Esophagus muscularis mucosa (tissue), 4 donors: ENCODE measurements around the gene PHF20. TPM values are rescaled to one million over a fixed set of nuclear protein-coding genes. Genes with fewer than 3 reads are reported as not detected.

ENCODE experiments used
- DNase-seq: peaks from one replicate; pipeline ENCODE4 v3.0.0-alpha.2; 2017; ENCODE audit errors: extremely low spot score
- H3K27ac ChIP-seq, 4 donors: fragments of 200-600 bp; sonication (generic); replicated peaks in 1 of 4; 1 replicate in 3 of 4; 2 replicates in 1 of 4; pipeline ENCODE4 v1.5.1; 2016 to 2019; ENCODE audit warnings: mild to moderate bottlenecking in 1 of 4
- H3K27me3 ChIP-seq, 4 donors: fragments of 200-600 bp; sonication (generic); one replicate each; pipeline versions ENCODE4 v1.5.1 to v1.6.0; 2016 to 2019
- H3K36me3 ChIP-seq, 4 donors: fragments of 200-600 bp; sonication (generic); one replicate each; pipeline ENCODE4 v1.5.1; 2016 to 2019
- H3K4me1 ChIP-seq, 4 donors: fragments of 200-600 bp; sonication (generic); one replicate each; pipeline ENCODE4 v1.5.1; 2016 to 2019
- H3K4me3 ChIP-seq, 4 donors: fragments of 200-600 bp; sonication (generic); 1 replicate in 2 of 4; 2 replicates in 2 of 4; pipeline ENCODE4 v1.5.1; 2016 to 2019; ENCODE audit warnings: mild to moderate bottlenecking in 4 of 4, moderate library complexity in 1 of 4
- H3K9me3 ChIP-seq, 4 donors: fragments of 200-600 bp; sonication (generic); 1 replicate in 3 of 4; 2 replicates in 1 of 4; pipeline ENCODE4 v1.5.1; 2016 to 2019
- EP300 ChIP-seq: sonication (generic); formaldehyde crosslinking; IDR thresholded peaks from one replicate; pipeline ENCODE4 v1.6.1; 2017; ENCODE audit warnings: antibody characterized with exemption
- POLR2A ChIP-seq: fragments of 450-650 bp; IDR thresholded peaks from one replicate; pipeline ENCODE4 v1.6.1; 2017; ENCODE audit warnings: antibody characterized with exemption, moderate library complexity, mild to moderate bottlenecking, low read depth
- POLR2AphosphoS5 ChIP-seq, 2 donors: sonication (generic); formaldehyde crosslinking; IDR thresholded peaks; one replicate each; pipeline ENCODE4 v1.6.1; 2017; ENCODE audit warnings: antibody characterized with exemption in 2 of 2
- WGBS: methylation state at CpG from one replicate; pipeline ENCODE4 v1.1.5; 2018; 5-methylcytosine and 5-hydroxymethylcytosine counted together
- intact Hi-C: fragments of 100-400 bp; cut with DNase I; formaldehyde crosslinking; loops from one replicate; pipeline ENCODE4 v1.15.1; 2023
- total RNA-seq, 4 donors: library from RNA; depleted of rRNA; stranded (reverse); fragments of >200 nt; gene quantifications; one replicate each; pipeline versions ENCODE4 v1.1.0 to v1.2.1, GENCODE V29; 2016
- TF ChIP-seq, protein P1 (sequence below), 3 experiments: fragments of 200-600 bp in 2 of 3; fragments of 450-650 bp in 1 of 3; sonication (generic) in 2 of 3; IDR thresholded peaks; one replicate each; pipeline ENCODE4 v1.5.1; 2017 to 2019; ENCODE audit warnings: antibody characterized with exemption in 3 of 3, mild to moderate bottlenecking in 2 of 3, moderate library complexity in 1 of 3

The PHF20 gene
- total RNA-seq, 4 donors from 2014 or later, result 45.9 to 62.2 (median 48.0) TPM

DNA sequence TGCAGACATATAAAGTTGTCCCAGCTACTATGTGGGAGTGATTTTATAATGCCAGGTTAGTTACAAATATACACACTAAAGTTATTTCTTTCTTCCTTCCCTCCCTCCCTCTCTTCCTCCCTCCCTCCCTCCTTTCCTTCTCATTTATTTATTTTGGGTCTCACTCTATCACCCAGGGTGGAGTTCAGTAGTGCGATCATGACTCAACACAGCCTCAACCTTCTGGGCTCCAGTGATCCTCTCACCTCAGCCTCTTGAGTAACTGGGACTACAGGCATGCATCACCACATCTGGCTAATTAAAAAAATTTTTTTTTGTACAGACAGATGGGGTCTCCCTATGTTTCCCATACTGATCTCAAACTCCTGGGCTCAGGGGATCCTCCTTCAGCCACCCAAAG lies 59.2 kb downstream of the PHF20 start:
- H3K27me3 ChIP-seq, result no peaks in the 10 kb centered on the region
- DNase-seq, result no peak
- TF ChIP-seq EP300 (no peak), POLR2AphosphoS5 (IDR thresholded peaks at IDR 0.05) (no peak), POLR2A (no peak)
- TF ChIP-seq, protein P1, sequence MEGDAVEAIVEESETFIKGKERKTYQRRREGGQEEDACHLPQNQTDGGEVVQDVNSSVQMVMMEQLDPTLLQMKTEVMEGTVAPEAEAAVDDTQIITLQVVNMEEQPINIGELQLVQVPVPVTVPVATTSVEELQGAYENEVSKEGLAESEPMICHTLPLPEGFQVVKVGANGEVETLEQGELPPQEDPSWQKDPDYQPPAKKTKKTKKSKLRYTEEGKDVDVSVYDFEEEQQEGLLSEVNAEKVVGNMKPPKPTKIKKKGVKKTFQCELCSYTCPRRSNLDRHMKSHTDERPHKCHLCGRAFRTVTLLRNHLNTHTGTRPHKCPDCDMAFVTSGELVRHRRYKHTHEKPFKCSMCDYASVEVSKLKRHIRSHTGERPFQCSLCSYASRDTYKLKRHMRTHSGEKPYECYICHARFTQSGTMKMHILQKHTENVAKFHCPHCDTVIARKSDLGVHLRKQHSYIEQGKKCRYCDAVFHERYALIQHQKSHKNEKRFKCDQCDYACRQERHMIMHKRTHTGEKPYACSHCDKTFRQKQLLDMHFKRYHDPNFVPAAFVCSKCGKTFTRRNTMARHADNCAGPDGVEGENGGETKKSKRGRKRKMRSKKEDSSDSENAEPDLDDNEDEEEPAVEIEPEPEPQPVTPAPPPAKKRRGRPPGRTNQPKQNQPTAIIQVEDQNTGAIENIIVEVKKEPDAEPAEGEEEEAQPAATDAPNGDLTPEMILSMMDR (IDR thresholded peaks at IDR 0.05), result no peak
- intact Hi-C loops, result no loop called here
- no peaks in the 10 kb centered on the region for H3K9me3 ChIP-seq
- no peak overlapping the region for H3K27ac ChIP-seq
- no peak overlapping the region for H3K4me3 ChIP-seq
- H3K36me3 ChIP-seq, result peaks cover 0 to 5% (median 0%) of the 10 kb centered on the region in 4 donors
- WGBS, result 94% methylated on average over 1 of the region's 1 CpG
- peaks cover 0 to 16% (median 8%) of the 10 kb centered on the region in 4 donors for H3K4me1 ChIP-seq

DNA sequence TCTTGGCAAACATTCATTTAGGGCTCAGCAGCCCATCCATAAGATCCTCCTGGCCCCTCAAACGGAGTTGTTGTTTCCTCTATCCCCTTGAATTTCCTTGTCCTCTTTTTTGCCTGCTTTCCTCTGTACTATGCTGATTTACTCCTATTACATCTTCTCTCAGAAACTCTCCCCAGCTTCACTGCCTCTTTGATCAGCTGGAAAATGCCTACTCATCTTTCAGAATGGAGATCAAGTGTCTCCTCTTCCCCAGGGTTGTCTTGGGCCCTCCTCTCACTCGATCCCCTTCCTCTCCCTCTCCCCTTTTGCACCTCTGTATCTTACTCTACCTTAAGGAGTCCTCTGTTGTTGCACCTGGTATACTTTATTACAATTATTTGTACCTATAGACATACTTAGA lies 60.2 kb downstream of the PHF20 start:
- WGBS, result 95% methylated on average over 2 of the region's 2 CpGs
- Histone ChIP-seq H3K4me1 (peaks cover 2 to 19% (median 7%) of the 10 kb centered on the region in 4 donors), H3K27ac (no peak overlapping the region), H3K4me3 (no peak overlapping the region), H3K36me3 (peaks cover 0 to 5% (median 0%) of the 10 kb centered on the region in 4 donors), H3K27me3 (no peaks in the 10 kb centered on the region), H3K9me3 (no peaks in the 10 kb centered on the region)
- intact Hi-C loops, result no loop called here
- DNase-seq, result no peak
- TF ChIP-seq POLR2AphosphoS5 (IDR thresholded peaks at IDR 0.05), result no peak
- no peak for TF ChIP-seq EP300
- TF ChIP-seq POLR2A, result no peak
- TF ChIP-seq, protein P1 (IDR thresholded peaks at IDR 0.05), result no peak

DNA sequence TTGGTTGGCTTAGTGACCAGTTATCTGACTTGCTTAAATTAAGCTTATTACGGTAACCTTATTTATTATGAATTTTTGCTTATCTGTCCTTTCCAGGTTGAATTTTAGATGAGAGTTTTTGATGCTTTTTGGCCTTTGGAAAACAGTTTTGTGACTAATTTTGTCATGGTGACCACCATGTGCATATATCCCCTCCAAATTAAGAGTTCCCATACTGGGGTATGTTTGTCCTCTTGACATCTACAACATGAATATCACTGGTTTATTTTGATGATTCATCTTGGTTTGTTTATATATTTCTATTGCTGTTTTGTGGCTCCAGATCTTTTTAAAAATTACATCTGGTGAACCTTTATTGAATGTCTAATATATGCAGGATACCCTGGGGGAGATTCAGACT lies 61.4 kb downstream of the PHF20 start:
- Histone ChIP-seq H3K9me3 (no peaks in the 10 kb centered on the region), H3K4me1 (peaks cover 0 to 20% (median 15%) of the 10 kb centered on the region in 4 donors), H3K27ac (no peak overlapping the region), H3K27me3 (no peaks in the 10 kb centered on the region), H3K4me3 (no peak overlapping the region), H3K36me3 (peaks cover 0 to 5% (median 0%) of the 10 kb centered on the region in 4 donors)
- TF ChIP-seq POLR2AphosphoS5 (IDR thresholded peaks at IDR 0.05) (no peak), EP300 (no peak), POLR2A (no peak)
- TF ChIP-seq, protein P1 (IDR thresholded peaks at IDR 0.05), result no peak
- DNase-seq, result no peak
- 90% methylated on average over 1 of the region's 1 CpG for WGBS
- intact Hi-C loops, result no loop called here

DNA sequence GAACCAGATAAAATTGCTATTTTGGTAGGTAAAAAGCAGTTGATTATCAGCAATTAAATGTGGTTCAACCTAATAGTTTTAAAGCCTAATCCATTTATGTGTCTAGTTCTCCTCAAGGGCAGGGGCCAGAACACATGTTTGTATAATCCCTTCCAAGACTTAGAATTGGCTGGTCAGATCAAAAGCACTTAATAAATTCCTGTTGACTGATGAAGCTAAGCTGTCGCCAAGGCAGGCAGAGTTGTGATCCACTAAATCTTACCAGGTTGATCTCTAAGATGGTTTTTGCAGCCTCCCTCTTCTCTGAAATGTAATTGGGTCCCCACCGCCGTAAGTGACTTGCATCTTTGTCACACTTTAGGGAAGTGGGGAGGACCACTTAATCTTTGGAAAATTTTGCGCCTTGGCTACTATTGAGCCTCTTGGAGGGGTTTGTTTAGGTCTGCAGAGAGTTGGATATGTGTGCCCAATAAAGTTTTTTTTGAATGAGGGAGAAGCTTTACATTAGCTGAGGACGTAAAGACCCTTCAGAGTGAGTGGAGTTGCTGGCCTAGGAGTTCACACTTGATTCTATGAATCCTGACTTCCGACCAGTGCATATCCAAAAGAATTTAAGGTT lies 65.9 kb downstream of the PHF20 start:
- 81% methylated on average over 6 of the region's 6 CpGs for WGBS
- TF ChIP-seq, protein P1 (IDR thresholded peaks at IDR 0.05), result no peak
- TF ChIP-seq POLR2AphosphoS5 (IDR thresholded peaks at IDR 0.05) (no peak), POLR2A (no peak), EP300 (no peak)
- H3K4me3 ChIP-seq, result no peak overlapping the region
- peaks cover 4 to 10% (median 7%) of the 10 kb centered on the region in 4 donors for H3K36me3 ChIP-seq
- peaks cover 0 to 14% (median 12%) of the 10 kb centered on the region in 4 donors for H3K4me1 ChIP-seq
- intact Hi-C loops, result no loop called here
- no peaks in the 10 kb centered on the region for H3K27me3 ChIP-seq
- DNase-seq, result no peak
- no peak overlapping the region for H3K27ac ChIP-seq
- H3K9me3 ChIP-seq, result peaks cover 0 to 8% (median 0%) of the 10 kb centered on the region in 4 donors

DNA sequence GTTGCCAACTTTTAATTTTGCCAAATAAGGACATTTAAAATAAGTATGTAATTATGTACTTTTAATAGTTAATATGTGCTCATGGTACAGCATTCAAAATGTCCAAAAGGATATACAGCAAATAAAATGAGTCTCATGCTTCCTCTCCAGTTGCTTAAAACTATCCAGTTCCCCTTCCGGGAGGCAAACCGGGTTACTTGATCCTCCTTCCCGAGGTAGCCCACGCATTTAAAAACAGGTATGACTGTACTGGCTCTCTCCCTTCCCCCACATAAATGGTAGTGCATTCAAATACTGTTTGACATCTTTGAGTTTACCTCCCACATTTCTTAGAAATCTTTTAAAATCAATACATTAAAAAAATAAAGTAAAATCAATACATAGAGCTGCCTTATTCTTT lies 66.4 kb downstream of the PHF20 start:
- no peak overlapping the region for H3K4me3 ChIP-seq
- intact Hi-C loops, result no loop called here
- H3K27me3 ChIP-seq, result no peaks in the 10 kb centered on the region
- H3K36me3 ChIP-seq, result peaks cover 9 to 15% (median 12%) of the 10 kb centered on the region in 4 donors
- TF ChIP-seq POLR2A (no peak), EP300 (no peak), POLR2AphosphoS5 (IDR thresholded peaks at IDR 0.05) (no peak)
- TF ChIP-seq, protein P1 (IDR thresholded peaks at IDR 0.05), result no peak
- H3K4me1 ChIP-seq, result peaks cover 0 to 14% (median 12%) of the 10 kb centered on the region in 4 donors
- no peak for DNase-seq
- WGBS, result 87% methylated on average over 4 of the region's 4 CpGs
- H3K27ac ChIP-seq, result no peak overlapping the region
- H3K9me3 ChIP-seq, result peaks cover 0 to 11% (median 0%) of the 10 kb centered on the region in 4 donors
